NCI-H2171 (cell line): ENCODE results near the gene C1QTNF4.

Experiments used
- DNase-seq: peaks from one replicate; lab custom pipeline; 2025; lab: John Stamatoyannopoulos, UW

C1QTNF4 gene

DNA sequence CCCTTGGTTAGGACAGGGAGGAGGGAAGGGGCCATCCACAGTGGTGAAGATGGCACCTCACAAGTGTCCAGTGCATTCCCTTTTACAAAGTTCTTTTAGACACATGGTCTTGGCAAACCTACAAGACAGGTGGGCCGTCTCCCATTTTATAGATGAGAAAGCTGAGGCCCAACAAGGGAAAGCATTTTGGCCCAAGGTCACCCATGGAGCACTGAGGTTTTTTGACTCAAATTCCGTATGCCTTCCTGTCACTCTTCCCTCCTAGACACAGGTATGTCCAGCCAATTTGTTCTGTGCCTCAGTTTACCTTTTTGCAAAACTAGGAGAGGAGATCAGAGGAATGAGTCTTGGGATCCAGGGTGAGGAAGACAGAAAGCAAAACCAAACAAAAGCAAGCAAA is 1.2 kb downstream of the C1QTNF4 start:
- no peak for DNase-seq

DNA sequence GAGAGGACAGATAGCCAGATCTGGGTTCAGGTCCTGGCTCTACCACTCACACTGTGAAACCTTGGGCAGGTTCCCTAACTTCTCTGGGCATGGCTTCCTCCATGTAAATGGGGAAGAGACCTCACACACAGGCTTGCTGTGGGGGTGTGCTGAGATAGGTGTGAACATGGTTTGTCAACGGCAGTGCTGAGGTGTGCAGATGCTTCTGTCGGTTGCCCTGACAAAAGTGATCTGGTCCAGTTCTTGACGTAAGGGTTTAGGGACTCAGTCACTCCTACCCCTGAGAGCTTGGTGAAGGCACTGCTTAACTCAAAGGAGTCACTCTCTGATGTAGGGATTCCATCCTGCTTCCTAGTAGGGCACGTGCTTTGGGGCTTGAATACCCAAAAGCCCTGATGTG is 2.0 kb downstream of the C1QTNF4 start:
- no peak for DNase-seq

DNA sequence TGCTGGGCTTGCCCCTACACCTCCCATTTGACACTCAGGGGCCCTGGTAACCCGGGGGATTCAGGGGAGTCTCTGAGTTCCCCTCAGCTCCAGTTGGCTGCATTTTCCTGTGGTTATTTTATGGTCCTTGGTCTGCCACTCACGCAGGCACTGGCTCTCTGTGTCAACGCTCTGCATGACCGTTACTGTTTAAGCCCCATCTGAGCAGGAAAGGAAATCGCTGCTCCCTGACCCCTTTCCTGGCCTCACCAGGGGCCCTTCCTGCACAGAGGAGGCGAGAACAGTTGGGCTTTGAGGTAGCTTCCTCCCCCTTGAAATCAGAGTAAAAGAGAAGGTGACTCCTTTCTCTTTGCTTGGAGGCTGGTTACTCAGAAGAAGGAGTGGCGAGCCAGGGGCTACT is 2.4 kb downstream of the C1QTNF4 start:
- no peak for DNase-seq

DNA sequence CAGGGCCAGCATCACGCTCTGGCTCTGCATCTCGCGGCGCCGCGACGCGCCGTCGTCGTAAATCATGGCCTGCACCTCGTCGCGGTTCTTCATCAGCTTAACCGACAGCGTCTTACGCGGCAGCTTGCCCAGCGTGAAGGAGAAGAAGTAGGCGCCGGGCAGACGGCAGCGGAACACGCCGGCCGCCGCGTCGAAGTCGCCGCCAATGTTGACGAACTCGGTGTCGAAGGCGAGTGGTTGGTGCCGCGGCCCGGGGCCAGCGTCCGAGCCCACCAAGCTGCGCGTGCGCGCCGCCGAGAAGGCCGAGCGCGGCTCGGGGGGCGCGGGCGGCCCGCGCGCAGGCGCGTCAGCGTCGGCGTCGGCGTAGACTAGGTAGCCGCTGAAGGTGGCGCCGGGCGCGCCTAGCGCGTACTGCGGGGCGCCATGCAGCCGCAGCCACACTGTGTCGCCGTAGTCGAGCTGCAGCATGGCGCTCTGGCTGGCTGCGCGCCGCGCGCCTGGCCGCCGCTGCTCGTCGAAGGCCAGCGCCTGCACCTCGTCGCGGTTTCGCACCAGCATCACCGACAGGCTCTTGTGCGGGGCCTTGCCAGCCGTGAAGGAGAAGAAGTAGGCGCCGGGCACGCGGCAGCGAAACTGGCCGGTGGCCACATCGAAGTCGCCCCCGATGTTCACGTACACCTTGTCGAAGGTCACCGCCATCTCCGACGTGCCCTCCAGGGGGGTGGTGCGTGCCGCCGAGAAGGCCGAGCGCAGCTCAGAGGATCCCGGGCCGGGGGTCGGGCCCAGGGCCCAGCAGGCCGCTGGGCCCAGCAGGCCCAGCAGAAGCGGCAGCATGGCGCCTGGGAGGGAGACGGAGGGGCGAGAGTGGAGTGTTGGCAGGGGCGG is 4.0 kb downstream of the C1QTNF4 start:
- DNase-seq, result no peak

DNA sequence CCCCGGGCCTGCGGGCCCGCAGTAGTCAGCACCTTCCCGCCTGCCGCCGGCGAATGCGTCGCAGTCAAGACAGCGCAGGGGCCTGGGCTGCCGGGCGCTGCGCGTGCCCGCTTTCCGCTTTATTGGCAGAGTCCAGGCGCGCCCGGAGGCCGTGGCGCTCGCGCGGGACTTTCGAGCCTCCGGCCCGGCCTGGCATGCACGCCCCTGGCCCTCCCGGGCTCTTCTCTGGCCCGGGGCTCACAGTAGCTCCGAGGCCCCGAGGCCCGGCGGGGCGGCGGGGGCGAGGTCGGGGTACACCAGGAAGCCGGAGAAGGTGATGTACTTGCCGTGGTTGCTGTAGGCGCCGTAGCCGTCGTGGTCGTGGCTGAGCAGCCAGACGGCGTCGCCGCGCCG is 4.6 kb downstream of the C1QTNF4 start:
- no peak for DNase-seq

DNA sequence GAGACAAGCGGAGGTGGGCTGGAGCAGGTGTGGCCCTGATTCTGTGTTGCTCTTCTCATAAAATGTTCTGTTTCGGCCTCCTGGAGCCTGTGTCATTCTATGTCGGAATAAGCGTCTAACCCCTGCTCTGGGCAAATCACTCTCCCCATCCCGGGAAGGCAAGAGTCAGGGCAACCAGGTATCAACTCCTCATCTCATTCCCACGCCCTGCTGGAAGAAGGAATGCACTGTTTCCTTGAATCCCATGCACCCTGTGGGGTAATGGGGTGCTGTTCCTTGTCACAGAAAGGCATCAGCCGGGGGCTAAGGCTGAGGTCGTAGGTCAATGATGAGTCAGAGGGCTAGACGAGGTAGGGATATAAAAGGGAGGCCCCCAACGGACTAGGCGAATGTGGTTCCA is 5.1 kb downstream of the C1QTNF4 start:
- DNase-seq, result no peak

DNA sequence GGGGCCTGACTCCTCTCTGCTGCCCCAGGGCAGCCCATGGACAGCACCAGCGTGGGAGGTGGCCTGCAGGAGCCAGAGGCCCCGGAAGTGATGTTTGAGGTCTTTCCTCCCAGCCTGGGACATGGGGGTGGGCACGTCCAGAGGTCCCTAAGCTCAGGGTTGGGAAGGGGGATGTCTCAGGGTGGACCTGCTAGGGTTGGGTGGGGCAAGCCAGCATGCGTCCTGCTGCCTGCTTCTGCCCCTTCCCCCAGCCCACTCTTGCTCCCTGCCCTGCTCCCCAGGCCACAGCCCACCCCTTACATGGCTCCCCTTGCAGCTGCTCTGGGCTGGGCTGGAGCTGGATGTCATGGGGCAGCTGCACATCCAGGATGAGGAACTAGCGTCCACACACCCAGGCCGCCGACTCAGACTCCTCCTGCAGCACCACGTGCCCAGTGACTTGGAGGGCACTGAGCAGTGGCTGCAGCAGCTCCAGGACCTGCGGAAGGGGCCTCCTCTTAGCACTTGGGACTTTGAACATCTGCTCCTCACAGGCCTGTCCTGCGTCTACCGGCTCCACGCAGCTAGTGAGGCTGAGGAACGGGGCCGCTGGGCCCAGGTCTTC is 6.4 kb downstream of the C1QTNF4 start:
- no peak for DNase-seq

DNA sequence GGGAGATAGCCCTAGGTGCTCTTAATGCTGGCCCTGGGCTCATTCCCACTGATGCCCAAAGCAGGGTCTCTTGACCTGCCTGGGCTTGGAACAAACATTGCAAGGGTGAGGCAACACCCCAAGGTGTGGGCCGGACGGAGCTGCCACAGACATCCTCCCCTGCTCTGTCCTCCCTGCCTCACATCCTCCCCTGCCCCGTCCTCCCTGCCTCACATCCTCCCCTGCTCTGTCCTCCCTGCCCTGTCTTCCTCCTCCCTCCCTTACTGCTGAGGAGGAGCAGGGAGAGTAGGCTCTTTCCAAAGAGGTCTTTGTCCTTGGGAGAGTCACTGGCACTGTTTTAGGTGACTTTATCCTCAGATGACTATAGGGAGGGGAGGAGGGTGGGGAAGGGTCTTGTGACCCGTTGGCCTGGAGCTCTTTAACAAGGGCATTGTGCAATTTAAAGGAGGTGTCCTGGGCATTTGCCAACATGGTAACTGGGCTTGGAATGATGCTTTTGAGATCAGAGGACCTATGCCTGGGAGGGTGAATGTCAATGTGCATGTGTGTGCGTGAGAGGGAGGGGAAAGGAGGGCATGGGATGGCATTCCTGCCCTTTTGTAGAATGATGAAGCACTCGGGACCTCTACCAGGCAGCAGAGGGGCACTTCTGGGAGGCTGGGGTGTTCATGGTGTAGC is 7.0 kb downstream of the C1QTNF4 start:
- no peak for DNase-seq

DNA sequence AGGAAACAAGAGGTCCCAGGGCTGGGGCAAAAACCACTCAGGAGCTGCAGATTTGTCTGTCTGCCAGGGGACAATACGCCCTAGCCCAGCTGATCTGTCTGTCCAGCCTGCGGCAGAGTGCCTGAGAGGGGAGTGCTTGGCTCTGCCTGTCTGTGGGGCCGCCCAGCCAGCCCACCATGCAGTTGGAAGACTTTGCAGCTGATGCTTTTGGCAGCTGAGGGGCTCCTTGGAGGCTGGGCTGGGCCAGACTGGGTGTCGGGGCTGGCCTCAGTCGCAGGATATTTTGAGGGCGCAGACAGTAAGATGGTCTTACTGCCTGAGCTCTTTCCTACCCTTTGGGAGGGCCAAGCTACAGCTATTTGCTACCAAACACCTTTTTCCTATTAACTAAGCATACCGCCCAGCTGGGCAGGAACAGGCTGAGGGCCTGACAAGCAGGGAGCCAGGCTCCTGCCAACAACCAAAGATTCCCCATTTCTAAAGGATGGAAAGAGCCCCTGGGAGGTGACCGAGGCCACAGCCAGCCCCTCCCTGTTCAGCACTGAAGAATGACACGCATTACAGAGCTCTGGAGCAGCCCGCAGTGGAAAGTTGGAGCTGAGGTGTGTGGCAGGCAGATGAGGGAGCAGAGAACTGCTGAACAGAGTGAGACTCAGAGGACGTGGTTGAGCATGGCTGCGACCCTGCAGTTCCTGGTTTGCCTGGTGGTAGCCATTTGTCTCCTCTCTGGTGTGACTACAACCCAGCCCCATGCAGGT is 7.9 kb downstream of the C1QTNF4 start, which contains the start of gene FAM180B:
Gene FAM180B (plus strand): TSS at position 581 of the 758 bp plus-strand sequence. CDS start 91 bp downstream, at position 672.
- DNase-seq, result no peak

DNA sequence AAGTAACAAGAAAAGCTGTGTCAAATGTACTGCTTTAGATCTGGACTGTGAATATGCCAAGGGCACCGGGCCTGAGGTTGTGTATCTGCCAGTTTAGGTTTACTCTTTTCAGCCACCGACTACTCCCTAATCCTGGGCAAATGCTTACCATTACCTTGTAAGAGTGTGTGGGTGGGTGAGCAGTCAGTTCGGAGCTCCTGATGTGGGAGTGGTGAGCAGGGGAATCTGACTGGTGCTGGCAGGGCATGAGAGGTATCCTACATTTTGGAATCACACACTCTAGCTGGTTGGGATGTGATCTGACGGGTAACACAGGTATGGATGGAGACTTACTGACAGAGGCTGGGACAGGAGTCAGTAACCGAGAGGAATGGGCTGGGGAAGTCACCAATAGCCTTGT is 10.4 kb downstream of the C1QTNF4 start:
- DNase-seq, result no peak

DNA sequence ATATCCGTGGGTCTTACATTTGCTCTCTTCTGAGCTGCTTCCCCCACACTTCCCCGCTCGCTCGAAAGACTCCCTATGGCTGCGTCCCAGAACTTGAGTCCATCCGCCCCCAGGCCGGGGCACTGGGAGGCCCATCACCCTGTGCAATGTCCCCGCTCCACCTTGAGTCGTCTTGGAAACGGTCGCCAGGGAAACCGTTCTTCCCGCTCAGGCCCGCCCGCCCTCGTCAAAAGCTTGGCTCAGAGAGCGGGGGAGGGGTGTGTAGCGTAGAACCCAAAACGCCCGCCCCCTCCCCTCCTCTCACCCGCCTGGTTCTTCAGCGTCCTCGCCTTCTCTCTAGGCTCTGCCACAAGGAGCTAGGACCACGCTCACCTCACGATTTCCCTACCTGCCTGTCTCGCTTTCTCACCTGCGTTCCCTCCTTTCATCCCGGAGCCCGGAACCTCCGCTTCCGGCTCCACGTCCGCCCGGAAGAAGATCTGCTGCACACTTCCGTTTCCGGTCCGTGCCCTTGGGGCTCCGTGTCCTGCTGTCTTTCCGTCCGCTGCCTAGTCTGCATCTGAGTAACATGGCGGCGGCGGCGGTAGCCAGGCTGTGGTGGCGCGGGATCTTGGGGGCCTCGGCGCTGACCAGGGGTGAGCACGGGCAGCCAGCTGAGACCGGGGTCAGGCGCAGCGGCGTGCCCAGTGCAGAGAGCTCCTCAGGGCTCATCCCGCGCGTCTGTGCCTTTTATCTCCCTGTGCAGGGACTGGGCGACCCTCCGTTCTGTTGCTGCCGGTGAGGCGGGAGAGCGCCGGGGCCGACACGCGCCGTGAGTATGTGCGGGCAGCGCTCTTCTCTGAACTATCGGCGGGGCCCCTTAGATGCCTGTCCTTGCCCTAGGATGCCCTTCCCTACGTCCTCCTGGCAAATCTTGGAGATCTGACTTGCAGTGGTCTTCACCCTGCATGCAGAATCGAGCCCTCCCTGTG is 15.4 kb downstream of the C1QTNF4 start, which contains the start of the genes KBTBD4 and NDUFS3:
Gene KBTBD4 (minus strand): TSS at position 447 of the 971 bp plus-strand sequence. CDS start 19 bp downstream, at position 428.
Gene NDUFS3 (plus strand): TSS at position 551 of the 971 bp plus-strand sequence. CDS start 18 bp downstream, at position 569.
- DNase-seq, result peak; percentile 92

DNA sequence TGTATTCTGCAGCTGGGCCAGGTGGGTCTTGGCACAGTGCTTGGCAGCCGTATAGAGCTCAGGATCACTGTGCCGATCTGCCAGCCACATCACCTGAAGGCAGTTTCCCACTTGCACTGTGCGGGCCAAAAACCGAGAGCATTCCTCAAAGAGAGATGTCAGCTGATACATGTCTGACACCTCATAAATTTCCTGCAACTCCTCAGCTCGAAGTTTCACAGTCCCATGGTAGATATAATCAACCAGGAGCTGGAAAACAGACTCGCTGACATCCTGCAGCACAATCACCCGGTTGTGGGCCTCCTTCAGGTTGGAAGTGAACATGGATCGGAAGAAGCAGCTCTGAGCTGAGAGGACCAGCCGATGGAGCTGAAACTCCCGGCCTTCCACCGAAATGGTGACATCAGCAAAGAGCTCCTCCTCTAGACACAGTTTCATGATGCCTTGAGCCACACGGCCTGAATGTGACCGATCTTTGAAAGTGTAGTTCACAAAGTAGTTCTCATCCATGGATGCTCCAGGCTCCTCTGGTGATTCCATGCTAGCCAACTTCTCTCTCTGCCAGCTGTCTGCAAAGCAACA is 16.7 kb downstream of the C1QTNF4 start:
- no peak for DNase-seq

DNA sequence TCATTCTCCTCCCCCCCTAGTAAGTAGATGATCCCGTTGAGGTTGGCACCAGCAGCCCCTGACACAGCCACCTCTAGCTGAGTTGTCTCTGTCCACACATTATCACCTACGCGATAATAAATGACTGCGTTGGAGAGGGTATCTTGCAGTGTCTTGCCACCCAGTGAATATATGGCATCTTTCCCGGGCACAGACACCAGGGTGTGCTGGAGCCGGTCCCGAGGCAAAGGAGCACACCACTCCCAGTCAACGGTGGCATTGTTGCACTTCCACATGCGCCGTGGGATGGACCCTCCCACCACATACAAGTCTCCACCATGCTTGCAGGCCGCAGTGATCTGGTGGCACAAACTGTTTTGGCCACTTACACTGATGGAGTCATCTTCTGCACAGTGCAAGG is 20.9 kb downstream of the C1QTNF4 start:
- no peak for DNase-seq

DNA sequence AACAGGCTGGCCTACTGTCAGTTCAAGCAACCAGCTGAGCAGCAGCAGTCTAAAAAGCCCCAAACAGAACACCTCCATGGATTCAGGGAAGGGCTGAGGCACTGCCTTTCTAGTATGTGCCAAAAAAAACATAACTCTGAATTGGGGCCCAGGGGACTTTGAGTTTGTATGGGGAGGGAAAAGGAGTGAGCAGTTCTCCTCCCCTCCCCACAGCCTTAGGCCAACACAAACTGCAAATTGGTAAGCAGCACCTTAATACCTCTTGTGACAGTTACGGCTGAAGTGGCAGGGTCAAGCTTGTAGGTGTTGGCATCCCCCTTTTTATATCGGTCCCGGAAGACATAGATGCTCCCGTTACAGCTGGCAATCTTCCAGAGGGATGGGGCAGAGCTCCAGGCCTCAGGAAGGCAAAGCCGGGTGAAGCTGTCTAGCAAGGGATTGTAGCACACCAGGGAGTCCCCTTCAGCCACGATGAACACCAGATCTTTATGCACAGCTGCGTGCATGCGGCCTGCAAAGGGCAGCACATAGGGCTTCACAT is 21.4 kb downstream of the C1QTNF4 start:
- DNase-seq, result no peak

DNA sequence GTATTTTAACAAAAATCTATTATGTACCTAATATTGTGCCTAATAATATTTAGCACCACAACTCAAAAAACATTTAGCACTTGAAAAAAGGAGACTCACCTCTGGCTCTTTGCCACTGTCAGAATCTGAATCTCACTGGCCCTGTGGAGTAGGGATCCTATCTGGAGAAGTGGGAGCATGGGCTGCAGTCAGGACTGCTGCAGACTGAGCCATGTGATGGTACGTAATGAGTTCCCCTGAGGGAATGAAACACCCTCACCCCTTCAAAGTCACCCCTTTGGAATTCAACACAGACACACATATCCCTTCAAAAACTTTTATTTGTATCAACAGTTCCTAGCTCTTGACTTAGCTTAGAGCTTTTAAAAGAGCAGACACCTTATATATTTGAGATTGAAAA is 22.3 kb downstream of the C1QTNF4 start:
- DNase-seq, result no peak

DNA sequence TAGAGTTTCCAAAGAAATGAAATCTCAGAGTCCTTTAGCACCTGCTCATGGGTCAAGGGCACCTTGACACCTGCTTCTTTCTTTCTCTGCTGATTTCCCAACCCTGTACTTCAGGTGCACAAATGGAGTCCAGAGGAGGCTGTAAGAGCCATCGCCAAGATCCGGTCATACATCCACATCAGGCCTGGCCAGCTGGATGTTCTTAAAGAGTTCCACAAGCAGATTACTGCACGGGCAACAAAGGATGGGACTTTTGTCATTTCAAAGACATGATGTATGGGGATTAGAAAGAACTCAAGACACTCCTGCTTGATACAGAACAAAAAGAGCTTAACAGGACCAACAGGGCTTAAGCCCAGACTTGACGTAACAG is 22.9 kb downstream of the C1QTNF4 start:
- DNase-seq, result no peak

DNA sequence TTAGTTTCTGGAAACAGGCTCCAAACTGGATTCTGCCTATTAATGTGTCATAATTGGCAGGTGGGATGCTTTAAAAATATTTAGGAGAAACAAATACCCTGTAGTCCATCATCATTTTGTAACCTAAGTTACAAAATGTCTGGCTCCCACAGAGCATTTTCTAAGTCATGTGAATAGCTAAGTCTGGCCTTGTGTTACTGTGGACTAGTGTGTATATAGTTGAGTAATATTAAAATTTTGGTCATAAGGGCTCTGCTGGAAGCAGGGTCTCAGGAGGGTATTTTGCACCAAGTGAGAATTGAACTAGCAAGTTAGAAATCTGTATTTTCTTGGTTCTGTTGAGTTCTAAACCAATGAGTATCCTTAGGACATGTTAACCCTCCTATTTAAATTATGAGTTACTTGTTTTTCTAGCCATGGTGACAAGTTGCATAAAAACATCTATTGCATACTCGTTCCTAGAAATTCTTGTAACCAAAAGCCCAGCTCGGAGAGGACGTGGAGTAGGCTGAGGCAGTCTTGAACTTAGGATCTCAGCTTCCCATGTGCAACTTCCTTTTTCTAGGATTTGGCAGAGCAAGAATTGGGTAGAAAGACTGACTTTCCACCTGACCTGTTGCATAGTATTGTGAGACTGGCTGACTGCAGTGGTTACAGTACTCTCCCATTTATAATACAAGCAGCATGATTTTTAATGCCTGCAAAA is 23.4 kb downstream of the C1QTNF4 start:
- no peak for DNase-seq

DNA sequence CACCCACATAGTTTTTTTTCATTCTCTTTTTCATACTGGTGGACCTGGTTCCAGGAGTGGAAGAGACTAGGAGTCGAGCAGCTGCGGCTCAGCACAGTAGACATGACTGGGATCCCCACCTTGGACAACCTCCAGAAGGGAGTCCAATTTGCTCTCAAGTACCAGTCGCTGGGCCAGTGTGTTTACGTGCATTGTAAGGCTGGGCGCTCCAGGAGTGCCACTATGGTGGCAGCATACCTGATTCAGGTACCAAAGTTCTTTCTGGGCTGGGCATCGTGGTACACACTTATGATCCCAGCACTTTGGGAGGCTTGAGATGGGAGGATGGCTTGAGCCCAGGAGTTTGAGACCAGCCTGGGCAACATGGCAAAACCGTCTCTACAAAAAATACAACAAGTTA is 24.6 kb downstream of the C1QTNF4 start:
- DNase-seq, result no peak

DNA sequence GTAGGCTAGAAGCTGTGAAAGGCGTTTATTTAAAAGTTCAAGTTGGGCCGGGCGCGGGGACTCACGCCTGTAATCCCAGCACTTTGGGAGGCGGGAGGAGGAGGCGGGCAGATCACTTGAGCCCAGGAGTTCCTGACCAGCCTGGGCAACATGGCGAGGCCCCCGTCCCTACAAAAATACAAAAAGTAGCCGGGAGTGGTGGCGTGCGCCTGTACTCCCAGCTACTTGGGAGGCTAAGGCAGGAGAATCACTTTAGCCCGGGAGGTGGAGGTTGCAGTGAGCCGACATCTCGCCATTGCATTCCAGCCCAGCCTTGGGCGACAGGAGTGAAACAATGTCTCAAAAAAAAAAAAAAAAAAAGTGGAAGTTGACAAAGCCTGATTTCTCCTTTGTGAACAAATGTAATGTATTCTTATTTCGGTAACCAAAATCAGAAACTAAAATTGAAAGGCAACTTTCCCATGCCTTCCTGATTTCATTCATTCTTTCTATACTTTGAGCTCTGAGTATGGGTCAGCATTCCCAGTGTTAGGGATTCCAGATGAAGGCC is 28.0 kb downstream of the C1QTNF4 start:
- DNase-seq, result no peak
